Omental fat pad (tissue), 4 donors: ENCODE measurements around the gene ZFR2. TPM values are rescaled to one million over a fixed set of nuclear protein-coding genes. Genes with fewer than 3 reads are reported as not detected.

ENCODE experiments used
- ATAC-seq: fragments of 150-250 bp; one replicate; pipeline ENCODE4 v1.9.1; 2016; ENCODE audit warnings: mild to moderate bottlenecking, moderate library complexity; ENCODE audit not compliant: low FRiP score
- DNase-seq: peaks from one replicate; pipeline ENCODE4 v3.0.0-alpha.2; 2019; ENCODE audit warnings: low spot score
- total RNA-seq, 4 donors: library from RNA; depleted of rRNA; stranded (reverse); fragments of >200 nt; gene quantifications; one replicate each; pipeline ENCODE4 v1.1.0, GENCODE V29; 2016
- TF ChIP-seq, protein P1 (sequence below), 3 donors: fragments of 450-650 bp; IDR thresholded peaks; one replicate each; pipeline ENCODE4 v1.5.1; 2016 to 2017; ENCODE audit warnings: antibody characterized with exemption in 3 of 3, mild to moderate bottlenecking in 3 of 3, moderate library complexity in 2 of 3

The ZFR2 gene
- total RNA-seq, 4 donors from 2014 or later = 0.12 TPM; not detected in 3

DNA sequence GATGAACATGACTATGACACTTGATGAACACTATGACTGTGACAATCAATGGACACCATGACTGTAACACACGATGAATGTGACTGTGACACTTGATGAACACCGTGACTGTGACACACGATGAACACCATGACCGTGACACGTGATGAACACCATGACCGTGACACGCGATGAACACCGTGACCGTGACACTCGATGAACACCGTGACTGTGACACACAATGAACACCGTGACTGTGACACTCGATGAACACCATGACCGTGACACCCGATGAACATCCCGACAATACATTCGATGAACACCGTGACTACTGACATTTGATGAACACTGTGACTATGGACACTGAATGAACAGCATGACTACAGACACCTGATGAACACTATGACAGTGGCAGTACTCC, 30.9 kb downstream of the ZFR2 start:
- DNase-seq = no peak
- ATAC-seq = no peak
- TF ChIP-seq, protein P1, sequence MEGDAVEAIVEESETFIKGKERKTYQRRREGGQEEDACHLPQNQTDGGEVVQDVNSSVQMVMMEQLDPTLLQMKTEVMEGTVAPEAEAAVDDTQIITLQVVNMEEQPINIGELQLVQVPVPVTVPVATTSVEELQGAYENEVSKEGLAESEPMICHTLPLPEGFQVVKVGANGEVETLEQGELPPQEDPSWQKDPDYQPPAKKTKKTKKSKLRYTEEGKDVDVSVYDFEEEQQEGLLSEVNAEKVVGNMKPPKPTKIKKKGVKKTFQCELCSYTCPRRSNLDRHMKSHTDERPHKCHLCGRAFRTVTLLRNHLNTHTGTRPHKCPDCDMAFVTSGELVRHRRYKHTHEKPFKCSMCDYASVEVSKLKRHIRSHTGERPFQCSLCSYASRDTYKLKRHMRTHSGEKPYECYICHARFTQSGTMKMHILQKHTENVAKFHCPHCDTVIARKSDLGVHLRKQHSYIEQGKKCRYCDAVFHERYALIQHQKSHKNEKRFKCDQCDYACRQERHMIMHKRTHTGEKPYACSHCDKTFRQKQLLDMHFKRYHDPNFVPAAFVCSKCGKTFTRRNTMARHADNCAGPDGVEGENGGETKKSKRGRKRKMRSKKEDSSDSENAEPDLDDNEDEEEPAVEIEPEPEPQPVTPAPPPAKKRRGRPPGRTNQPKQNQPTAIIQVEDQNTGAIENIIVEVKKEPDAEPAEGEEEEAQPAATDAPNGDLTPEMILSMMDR (IDR thresholded peaks at IDR 0.05) = no peak

DNA sequence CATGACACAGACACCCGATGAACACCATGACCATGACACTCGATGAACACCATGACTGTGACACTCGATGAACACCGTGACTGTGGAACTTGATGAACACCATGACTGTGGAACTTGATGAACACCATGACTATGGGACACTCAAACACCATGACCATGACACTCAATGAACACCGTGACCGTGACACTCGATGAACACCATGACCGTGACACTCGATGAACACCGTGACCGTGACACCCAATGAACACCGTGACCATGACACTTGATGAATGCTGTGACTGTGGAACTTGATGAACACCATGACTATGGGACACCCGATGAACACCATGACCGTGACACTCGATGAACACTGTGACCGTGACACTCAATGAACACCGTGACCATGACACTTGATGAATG, 31.5 kb downstream of the ZFR2 start:
- TF ChIP-seq, protein P1 (IDR thresholded peaks at IDR 0.05) = no peak
- DNase-seq (no peak), ATAC-seq (no peak)

- TF ChIP-seq, protein P1 (IDR thresholded peaks at IDR 0.05) = no peak
- DNase-seq (no peak), ATAC-seq (no peak)
Observed at GRCh38 chr19:3836887-3837286, 32.0 kb downstream of the ZFR2 start.

GRCh38 chr19:3835055-3835435, 33.8 kb downstream of the ZFR2 start:
- TF ChIP-seq, protein P1 (IDR thresholded peaks at IDR 0.05) = no peak
- ATAC-seq (no peak), DNase-seq (no peak)

DNA sequence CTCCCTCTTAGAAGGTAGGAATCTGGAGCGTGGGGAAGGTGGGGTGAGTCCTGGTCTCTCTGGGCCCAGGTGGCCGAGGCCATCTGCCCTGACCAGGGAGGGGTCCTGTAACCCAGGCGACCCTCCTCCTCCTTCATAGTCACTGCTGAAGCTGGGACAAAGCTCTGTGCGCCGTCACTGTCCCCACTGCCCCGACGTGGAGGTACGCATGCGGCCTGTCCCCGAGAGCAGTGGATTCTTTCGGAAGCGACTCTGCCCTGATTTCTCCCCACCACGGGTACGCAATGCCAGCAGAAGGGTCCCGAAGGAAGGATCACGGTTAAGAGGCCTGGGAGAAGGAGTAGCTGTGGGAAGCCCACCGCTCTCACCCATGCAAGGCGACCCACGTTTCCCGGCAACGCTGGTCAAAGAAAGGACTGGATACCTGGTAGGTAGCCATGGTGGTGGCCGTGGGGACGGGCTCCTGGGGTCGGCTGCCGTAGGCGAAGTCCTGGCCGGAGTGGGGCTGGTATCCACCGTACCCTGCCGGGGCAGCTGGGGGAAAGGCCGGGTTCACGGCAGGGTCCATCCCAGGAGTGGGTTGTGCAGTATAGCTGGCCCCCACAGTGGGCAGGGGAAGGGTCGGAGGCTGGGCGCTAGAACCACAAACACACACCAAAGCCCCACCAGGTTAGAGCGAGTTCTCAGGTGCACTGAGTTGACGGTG, 34.3 kb downstream of the ZFR2 start:
- DNase-seq = no peak
- TF ChIP-seq, protein P1 (IDR thresholded peaks at IDR 0.05) = no peak
- ATAC-seq = no peak

GRCh38 chr19:3833578-3834348, 35.1 kb downstream of the ZFR2 start:
- TF ChIP-seq, protein P1 (IDR thresholded peaks at IDR 0.05) = no peak
- ATAC-seq = no peak

GRCh38 chr19:3832001-3832400, 36.8 kb downstream of the ZFR2 start:
- no peak for DNase-seq
- TF ChIP-seq, protein P1 (IDR thresholded peaks at IDR 0.05) = no peak
- no peak for ATAC-seq

More at GRCh38 chr19:3833578-3834348, 35.1 kb downstream of the ZFR2 start:
- DNase-seq = no peak
